Heart left ventricle (tissue), 16 donors: ENCODE measurements around the gene MTCP1. TPM values are rescaled to one million over a fixed set of nuclear protein-coding genes. Genes with fewer than 3 reads are reported as not detected.

ENCODE experiments used
- ATAC-seq, 4 donors: fragments of 200-7000 bp; cut with Tn5 transposase; one replicate each; pipeline ENCODE4 v1.9.1; 2020 to 2022; ENCODE audit warnings: moderate library complexity in 4 of 4, mild to moderate bottlenecking in 3 of 4, moderate number of reproducible peaks in 1 of 4
- DNase-seq, 5 donors: peaks; one replicate each; pipeline ENCODE4 v3.0.0-alpha.2; 2020
- H3K27ac ChIP-seq, 12 donors: fragments of 200-600 bp; sonication (generic) in 4 of 12; one replicate each; pipeline versions ENCODE4 v1.5.0 to v1.8.0; 2016 to 2022; ENCODE audit warnings: mild to moderate bottlenecking in 2 of 12
- H3K27me3 ChIP-seq, 9 donors: fragments of 200-600 bp; sonication (generic) in 2 of 9; one replicate each; pipeline versions ENCODE4 v1.5.1 to v1.8.0; 2016 to 2022; ENCODE audit warnings: mild to moderate bottlenecking in 3 of 9
- H3K36me3 ChIP-seq, 9 donors: fragments of 200-600 bp; sonication (generic) in 2 of 9; one replicate each; pipeline versions ENCODE4 v1.5.0 to v1.8.0; 2018 to 2022; ENCODE audit warnings: mild to moderate bottlenecking in 2 of 9
- H3K4me1 ChIP-seq, 12 donors: fragments of 200-600 bp; sonication (generic) in 4 of 12; one replicate each; pipeline versions ENCODE4 v1.5.0 to v1.8.0; 2016 to 2022; ENCODE audit warnings: mild to moderate bottlenecking in 3 of 12
- H3K4me3 ChIP-seq, 12 donors: fragments of 200-600 bp; sonication (generic) in 4 of 12; one replicate each; pipeline versions ENCODE4 v1.5.0 to v1.8.0; 2017 to 2022; ENCODE audit warnings: mild to moderate bottlenecking in 9 of 12, moderate library complexity in 4 of 12
- H3K9me3 ChIP-seq, 12 donors: fragments of 200-600 bp; sonication (generic) in 4 of 12; one replicate each; pipeline versions ENCODE4 v1.5.0 to v1.8.0; 2016 to 2022; ENCODE audit warnings: mild to moderate bottlenecking in 1 of 12
- POLR2A ChIP-seq, 2 donors: fragments of 450-650 bp; IDR thresholded peaks; one replicate each; pipeline ENCODE4 v1.6.1; 2017; ENCODE audit warnings: antibody characterized with exemption in 2 of 2, mild to moderate bottlenecking in 2 of 2, moderate library complexity in 2 of 2
- WGBS, 4 donors: extraction: QIAGEN DNeasy Blood & Tissue Kit in 2 of 4; methylation state at CpG; one replicate each; pipeline versions ENCODE4 v1.1.5 to v1.1.7; 2013 to 2018; 5-methylcytosine and 5-hydroxymethylcytosine counted together
- intact Hi-C, 10 donors: fragments of 100-400 bp; cut with DNase I; formaldehyde crosslinking; loops; one replicate each; pipeline versions ENCODE4 v1.11.1 to v1.14.2; 2022
- polyA plus RNA-seq, 2 donors: library from polyadenylated mRNA; stranded (reverse); fragments of 200-250 nt; gene quantifications; one replicate each; pipeline ENCODE4 v1.2.3, GENCODE V29; 2013
- total RNA-seq, 9 donors: library from RNA; depleted of rRNA in 2 of 9; stranded (reverse); fragments of >200 nt in 2 of 9; fragmentation: NEBNext Ultra II Directional in 3 of 9; extraction: Animal tissue kit (Norgen Biotek cat#: 25700) in 3 of 9; gene quantifications; one replicate each; pipeline versions ENCODE4 v1.1.0 to v1.2.4, GENCODE V29; 2016 to 2023
- TF ChIP-seq, protein P1 (sequence below), 12 donors: fragments of 200-600 bp; sonication (generic) in 4 of 12; IDR thresholded peaks; one replicate each; pipeline versions ENCODE4 v1.5.0 to v1.8.0; 2018 to 2022; ENCODE audit warnings: antibody characterized with exemption in 12 of 12, mild to moderate bottlenecking in 5 of 12
- donor health status: ischemic (EF 13 %, LVEDD 7.1; RV severe dilation, severe dysfunction).
- donor health status: healthy with polysubstance abuse.
- donor health status: DM: no; HTN: yes; CAD: no.
- donor health status: DM: no; HTN: no; CAD: no.
- donor health status: ischemic (EF 25% LVEDD 6.9; RV normal size, moderate dysfunction).
- donor health status: ischemic (EF 25% LVEDD 5.7; RV mildly dilated, moderate dysfunction).
- donor health status: healthy.
- donor health status: DM: yes; HTN: yes; CAD: no.
- donor health status: ischemic (EF 35%, LVEDD 5.7; RV mildly dilated, moderate dysfunction).
- donor health status: nonischemic (EF 11% LVEDD 7.7; RV severe dilation, severe dysfunction).
- donor health status: DM: yes; HTN: yes; CAD: no.
- donor health status: PGD.
- donor health status: ischemic (EF 29% LVEDD 5.4; RV normal size, mild dysfunction).
- donor health status: nonischemic (EF 23%, LVEDD 6.1; RV moderate dilation, normal function).

Gene MTCP1
- total and polyA plus RNA-seq, 11 donors = 0.24 to 185 (median 44.8) TPM

DNA sequence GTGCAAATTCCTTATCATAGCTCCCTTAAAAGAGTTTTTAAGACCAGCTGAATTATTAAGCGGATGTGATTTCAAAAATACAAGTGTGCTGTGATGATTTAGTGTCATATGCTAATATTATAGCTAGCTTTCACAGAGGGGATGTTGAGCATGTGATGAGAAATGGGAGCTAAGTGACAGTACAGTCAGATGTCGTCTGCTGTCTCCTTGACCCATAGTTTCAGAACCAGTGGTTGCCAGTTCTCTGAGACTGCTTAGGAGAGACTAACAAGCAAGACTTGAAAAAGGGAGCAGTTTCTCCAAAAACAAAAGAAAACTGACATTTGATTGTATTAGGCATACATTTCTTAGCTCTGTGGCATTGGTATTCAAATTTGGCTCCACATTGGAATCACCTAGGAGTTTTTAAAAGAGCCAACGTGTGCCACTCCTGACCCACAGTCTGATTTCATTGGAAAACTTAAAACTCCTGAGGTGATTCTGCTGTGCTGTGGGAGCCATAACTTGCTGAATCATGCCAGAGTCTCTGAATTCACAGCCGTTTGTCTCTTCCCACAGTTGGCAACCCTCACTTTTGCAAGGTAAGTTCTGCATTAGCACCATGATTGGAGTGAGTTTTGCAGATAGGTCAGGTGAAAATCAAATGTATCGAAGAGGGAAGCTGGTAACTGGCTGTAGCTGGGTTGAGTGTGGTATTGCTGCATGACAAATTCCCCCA is 24.0 kb downstream of the MTCP1 start:
- ATAC-seq (no peak), DNase-seq (no peak)
- no peaks in the 10 kb centered on the region for H3K27me3 ChIP-seq
- no peaks in the 10 kb centered on the region for H3K9me3 ChIP-seq
- H3K36me3 ChIP-seq = peaks cover 0 to 25% (median 11%) of the 10 kb centered on the region in 9 donors
- no peak overlapping the region for H3K4me3 ChIP-seq
- TF ChIP-seq, protein P1, sequence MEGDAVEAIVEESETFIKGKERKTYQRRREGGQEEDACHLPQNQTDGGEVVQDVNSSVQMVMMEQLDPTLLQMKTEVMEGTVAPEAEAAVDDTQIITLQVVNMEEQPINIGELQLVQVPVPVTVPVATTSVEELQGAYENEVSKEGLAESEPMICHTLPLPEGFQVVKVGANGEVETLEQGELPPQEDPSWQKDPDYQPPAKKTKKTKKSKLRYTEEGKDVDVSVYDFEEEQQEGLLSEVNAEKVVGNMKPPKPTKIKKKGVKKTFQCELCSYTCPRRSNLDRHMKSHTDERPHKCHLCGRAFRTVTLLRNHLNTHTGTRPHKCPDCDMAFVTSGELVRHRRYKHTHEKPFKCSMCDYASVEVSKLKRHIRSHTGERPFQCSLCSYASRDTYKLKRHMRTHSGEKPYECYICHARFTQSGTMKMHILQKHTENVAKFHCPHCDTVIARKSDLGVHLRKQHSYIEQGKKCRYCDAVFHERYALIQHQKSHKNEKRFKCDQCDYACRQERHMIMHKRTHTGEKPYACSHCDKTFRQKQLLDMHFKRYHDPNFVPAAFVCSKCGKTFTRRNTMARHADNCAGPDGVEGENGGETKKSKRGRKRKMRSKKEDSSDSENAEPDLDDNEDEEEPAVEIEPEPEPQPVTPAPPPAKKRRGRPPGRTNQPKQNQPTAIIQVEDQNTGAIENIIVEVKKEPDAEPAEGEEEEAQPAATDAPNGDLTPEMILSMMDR (IDR thresholded peaks at IDR 0.05) = no peak
- TF ChIP-seq POLR2A (IDR thresholded peaks at IDR 0.05) = no peak
- 55 to 73% (median 66%) methylated on average over 5 of the region's 5 CpGs for WGBS, 4 donors
- H3K27ac ChIP-seq = no peak overlapping the region
- intact Hi-C loops = no loop called here
- H3K4me1 ChIP-seq = peaks cover 0 to 34% (median 5%) of the 10 kb centered on the region in 12 donors

DNA sequence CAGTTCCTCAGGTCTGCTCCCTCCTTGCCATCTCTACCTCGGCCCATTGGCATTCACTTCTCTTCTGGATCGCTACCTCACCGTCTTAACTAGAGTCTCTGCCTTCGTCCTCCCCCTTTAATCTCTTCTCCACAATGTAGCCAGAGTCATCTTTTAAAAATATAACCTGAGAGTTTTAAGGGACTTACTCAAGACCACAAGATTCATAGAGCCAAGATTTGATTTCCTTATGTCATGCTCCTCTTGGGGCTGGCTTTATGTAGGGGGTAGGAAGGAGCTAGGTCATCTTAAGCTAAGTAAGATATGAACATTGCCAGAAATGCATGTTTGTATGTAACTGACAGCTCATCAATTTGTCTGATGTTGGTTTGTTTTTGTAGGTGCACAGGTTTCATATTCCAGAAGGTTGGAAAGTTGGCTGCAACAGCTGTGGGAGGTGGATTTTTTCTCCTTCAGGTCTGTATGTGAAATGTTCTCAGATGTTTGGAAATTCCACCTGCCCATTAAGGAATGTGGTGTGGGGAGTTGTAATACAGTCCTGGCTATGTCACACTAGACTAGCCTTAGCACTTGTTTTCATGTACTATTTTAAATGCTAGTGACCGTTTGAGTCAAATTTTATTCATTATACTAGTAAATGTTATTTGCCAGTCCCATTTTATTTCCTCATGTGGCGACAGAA is 24.7 kb downstream of the MTCP1 start:
- H3K4me3 ChIP-seq = no peak overlapping the region
- DNase-seq = no peak
- H3K9me3 ChIP-seq = no peaks in the 10 kb centered on the region
- 67 to 84% (median 74%) methylated on average over 6 of the region's 6 CpGs for WGBS, 4 donors
- TF ChIP-seq, protein P1 (IDR thresholded peaks at IDR 0.05) = no peak
- TF ChIP-seq POLR2A (IDR thresholded peaks at IDR 0.05) = no peak
- ATAC-seq = no peak
- peaks cover 0 to 18% (median 5%) of the 10 kb centered on the region in 9 donors for H3K36me3 ChIP-seq
- no peak overlapping the region for H3K27ac ChIP-seq
- peaks cover 0 to 34% (median 5%) of the 10 kb centered on the region in 12 donors for H3K4me1 ChIP-seq
- intact Hi-C loops = no loop called here
- no peaks in the 10 kb centered on the region for H3K27me3 ChIP-seq

DNA sequence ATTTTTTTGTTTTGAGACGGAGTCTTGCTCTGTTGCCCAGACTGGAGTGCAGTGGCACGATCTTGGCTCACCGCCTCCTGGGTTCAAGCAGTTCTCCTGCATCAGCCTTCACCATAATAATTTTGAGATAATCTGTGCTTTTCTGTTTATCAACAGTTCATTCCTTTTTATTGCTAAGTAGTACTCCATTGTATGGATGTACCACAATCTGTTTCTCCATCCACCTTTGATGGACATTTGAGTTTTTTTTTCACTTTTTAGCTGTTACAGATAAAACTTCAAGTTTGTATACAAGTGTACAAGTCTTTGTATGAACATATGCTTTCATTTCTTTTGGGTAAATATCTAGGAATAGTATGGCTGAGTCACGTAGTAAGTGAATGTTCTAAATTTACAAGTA is 35.2 kb downstream of the MTCP1 start:
- WGBS, 4 donors = 87 to 98% (median 93%) methylated on average over 4 of the region's 4 CpGs
- peaks cover 0 to 6% (median 0%) of the 10 kb centered on the region in 12 donors for H3K4me1 ChIP-seq
- no peak for TF ChIP-seq POLR2A (IDR thresholded peaks at IDR 0.05)
- TF ChIP-seq, protein P1 (IDR thresholded peaks at IDR 0.05) = no peak
- peaks cover 0 to 41% (median 15%) of the 10 kb centered on the region in 9 donors for H3K36me3 ChIP-seq
- DNase-seq (no peak), ATAC-seq (no peak)
- intact Hi-C loops = no loop called here
- H3K27me3 ChIP-seq = no peaks in the 10 kb centered on the region
- H3K4me3 ChIP-seq = no peak overlapping the region
- H3K27ac ChIP-seq = no peak overlapping the region
- H3K9me3 ChIP-seq = peaks cover 0 to 13% (median 0%) of the 10 kb centered on the region in 12 donors

DNA sequence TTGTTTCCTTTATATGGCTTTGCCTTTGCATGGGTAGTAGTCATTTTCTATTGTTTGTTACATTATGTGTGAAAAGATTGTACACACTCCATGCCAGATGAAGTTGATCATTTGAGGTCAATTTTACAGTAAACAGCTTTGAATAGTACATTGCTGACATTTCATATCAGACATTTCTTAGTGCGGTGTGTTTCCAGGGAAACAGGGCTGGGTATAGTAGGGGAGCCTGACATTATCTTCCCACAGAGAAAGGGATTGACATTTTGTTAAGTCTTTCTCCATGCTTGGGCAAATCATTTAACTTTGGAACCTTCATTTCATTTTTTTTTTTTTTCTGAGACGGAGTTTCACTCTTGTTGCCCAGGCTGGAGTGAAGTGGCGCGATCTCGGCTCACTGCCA is 39.3 kb downstream of the MTCP1 start:
- Histone ChIP-seq H3K4me3 (no peak overlapping the region), H3K36me3 (peaks cover 0 to 34% (median 15%) of the 10 kb centered on the region in 9 donors), H3K4me1 (peaks cover 0 to 13% (median 4%) of the 10 kb centered on the region in 12 donors), H3K27me3 (no peaks in the 10 kb centered on the region), H3K9me3 (peaks cover 0 to 8% (median 0%) of the 10 kb centered on the region in 12 donors), H3K27ac (no peak overlapping the region)
- ATAC-seq (no peak), DNase-seq (no peak)
- intact Hi-C loops = no loop called here
- WGBS, 4 donors = 82 to 87% (median 85%) methylated on average over 5 of the region's 5 CpGs
- TF ChIP-seq POLR2A (IDR thresholded peaks at IDR 0.05) = no peak
- TF ChIP-seq, protein P1 (IDR thresholded peaks at IDR 0.05) = no peak
